SK-N-SH (cell line): Measurements from ENCODE around the gene SAMD14. TPM values are rescaled to one million over a fixed set of nuclear protein-coding genes. Genes with fewer than 3 reads are reported as not detected.
A peak's percentile ranks its signal among the peaks of the same experiment; 100 is the strongest.
"Not testable (repeated sequence)": the region's sequence is repeated elsewhere in the genome, so short reads cannot be mapped to it uniquely, and the experiment has no call there.

Source experiments
- CTCF ChIA-PET: fragments of 300-600, 350-600 bp; formaldehyde crosslinking; extraction: SDS; loops from one replicate; lab custom pipeline; 2021; lab: Yijun Ruan, JAX
- POLR2A ChIA-PET: fragments of 350-600 bp; sonication (Branson Sonifier 250); formaldehyde crosslinking; extraction: SDS; loops from one replicate; lab custom pipeline; 2020; ENCODE audit warnings: antibody characterized with exemption, inconsistent platforms; lab: Yijun Ruan, JAX
- DNase-seq: peaks from one replicate; pipeline ENCODE4 v3.0.0; 2012
- H2AFZ ChIP-seq: fragments of 200-600 bp; sonication (generic); 2 replicates; pipeline ENCODE4 v1.8.1; 2016; ENCODE audit warnings: antibody characterized with exemption, mild to moderate bottlenecking, low read depth
- H3F3A ChIP-seq: fragments of 200-600 bp; sonication (generic); replicated peaks from 2 replicates; pipeline ENCODE3; 2016; ENCODE audit warnings: antibody characterized with exemption, mild to moderate bottlenecking; ENCODE audit not compliant: insufficient read depth
- H3K27ac ChIP-seq, 2 experiments: fragments of 200-500 bp in 1 of 2; fragments of 200-600 bp in 1 of 2; sonication (Bioruptor generic) in 1 of 2; sonication (generic), shearing (Covaris generic) in 1 of 2; 2 replicates each; pipeline versions ENCODE4 v1.5.1 to v1.6.1; 2014 to 2016; ENCODE audit warnings: low read depth in 2 of 2, inconsistent platforms in 1 of 2, low read length in 1 of 2, mild to moderate bottlenecking in 1 of 2, mixed read lengths in 1 of 2
- H3K27me3 ChIP-seq: fragments of 200-600 bp; sonication (generic), shearing (Covaris generic); 2 replicates; pipeline ENCODE4 v1.6.1; 2016; ENCODE audit warnings: mixed run types; ENCODE audit not compliant: insufficient read depth
- H3K36me3 ChIP-seq, 2 experiments: fragments of 200-500 bp in 1 of 2; fragments of 200-600 bp in 1 of 2; sonication (Bioruptor generic) in 1 of 2; sonication (generic) in 1 of 2; replicated peaks in 1 of 2; 2 replicates each; pipeline versions ENCODE3 to v1.5.1; 2014 to 2016; ENCODE audit warnings: low read length in 1 of 2, mild to moderate bottlenecking in 1 of 2; ENCODE audit not compliant: insufficient read depth in 2 of 2, control insufficient read depth in 1 of 2
- H3K4me1 ChIP-seq, 2 experiments: fragments of 200-500 bp in 1 of 2; fragments of 200-600 bp in 1 of 2; sonication (Bioruptor generic) in 1 of 2; sonication (generic), shearing (Covaris generic) in 1 of 2; 2 replicates each; pipeline versions ENCODE4 v1.5.1 to v1.6.1; 2014 to 2016; ENCODE audit warnings: low read depth in 1 of 2, low read length in 1 of 2, mixed run types in 1 of 2; ENCODE audit not compliant: insufficient read depth in 2 of 2, control insufficient read depth in 1 of 2
- H3K4me2 ChIP-seq: fragments of 200-600 bp; sonication (generic), shearing (Covaris generic); 2 replicates; pipeline ENCODE4 v1.6.1; 2017; ENCODE audit warnings: mixed run types
- H3K4me3 ChIP-seq, 2 experiments: fragments of 200-500 bp in 1 of 2; fragments of 200-600 bp in 1 of 2; sonication (Bioruptor generic) in 1 of 2; sonication (generic), shearing (Covaris generic) in 1 of 2; 2 replicates each; pipeline versions ENCODE4 v1.5.1 to v1.8.1; 2014 to 2016; ENCODE audit warnings: low read depth in 2 of 2, inconsistent platforms in 1 of 2, low read length in 1 of 2, mild to moderate bottlenecking in 1 of 2, mixed read lengths in 1 of 2, moderate library complexity in 1 of 2
- H3K79me2 ChIP-seq: fragments of 200-600 bp; sonication (generic); 2 replicates; pipeline ENCODE4 v1.8.1; 2017; ENCODE audit warnings: mild to moderate bottlenecking; ENCODE audit not compliant: insufficient read depth
- H3K9ac ChIP-seq: fragments of 200-600 bp; sonication (generic); 2 replicates; pipeline ENCODE4 v1.6.1; 2017; ENCODE audit warnings: mixed run types
- H3K9me2 ChIP-seq: fragments of 200-600 bp; sonication (generic); 2 replicates; pipeline ENCODE4 v1.6.1; 2017; ENCODE audit warnings: mixed run types
- H3K9me3 ChIP-seq: fragments of 200-600 bp; sonication (generic); 2 replicates; pipeline ENCODE4 v1.6.1; 2017; ENCODE audit warnings: mixed run types, mild to moderate bottlenecking, moderate library complexity
- H4K20me1 ChIP-seq: fragments of 200-600 bp; sonication (generic); 2 replicates; pipeline ENCODE4 v1.6.1; 2017; ENCODE audit warnings: mild to moderate bottlenecking, mixed run types; ENCODE audit not compliant: insufficient read depth
- CHD2 ChIP-seq: fragments of 150-350 bp; IDR thresholded peaks from 2 replicates; pipeline ENCODE4 v1.6.1; 2018; ENCODE audit warnings: low read length; ENCODE audit not compliant: partially characterized antibody
- ELF1 ChIP-seq: IDR thresholded peaks from 2 replicates; pipeline ENCODE4 v1.4.0; 2012
- FOXJ3 ChIP-seq: sonication (generic); formaldehyde crosslinking; IDR thresholded peaks from 2 replicates; pipeline ENCODE4 v1.5.1; 2020; ENCODE audit warnings: mild to moderate bottlenecking, missing genetic modification reagents
- RAD21 ChIP-seq: IDR thresholded peaks from 2 replicates; pipeline ENCODE4 v1.6.1; 2012; ENCODE audit warnings: mild to moderate bottlenecking, low read length
- RCOR1 ChIP-seq: fragments of 150-350 bp; IDR thresholded peaks from 2 replicates; pipeline ENCODE4 v1.6.1; 2017; ENCODE audit warnings: antibody characterized with exemption, low read length
- RXRA ChIP-seq: IDR thresholded peaks from 2 replicates; pipeline ENCODE4 v1.4.0; 2012; ENCODE audit warnings: low read depth, mild to moderate bottlenecking, borderline replicate concordance
- TCF12 ChIP-seq: IDR thresholded peaks from 2 replicates; pipeline ENCODE4 v1.4.0; 2012
- WGBS: methylation state at CpG from one replicate; pipeline ENCODE4 v1.1.6; 2017; ENCODE audit warnings: low lambda C conversion rate; 5-methylcytosine and 5-hydroxymethylcytosine counted together
- polyA plus RNA-seq, 3 experiments: library from polyadenylated mRNA; depleted of rRNA; stranded (reverse); fragments of >200 nt; gene quantifications; 2 replicates each; pipeline ENCODE4 v1.2.3, GENCODE V29; 2012
- TF ChIP-seq, protein P1 (sequence below): IDR thresholded peaks from 2 replicates; pipeline ENCODE4; 2012
- TF ChIP-seq, protein P2 (sequence below): fragments of 150-350 bp; IDR thresholded peaks from 2 replicates; pipeline ENCODE4 v1.6.1; 2016; ENCODE audit warnings: mild to moderate bottlenecking, low read depth, low read length
- TF ChIP-seq, protein P3 (sequence below): fragments of 200-600 bp; sonication (generic); IDR thresholded peaks from 2 replicates; pipeline ENCODE4 v1.6.1; 2017; ENCODE audit warnings: antibody characterized with exemption, mild to moderate bottlenecking, moderate library complexity

Gene SAMD14
- polyA plus RNA-seq, 1 of the 3 experiments (the other 2 are of a cell fraction) = 3.4 TPM

DNA sequence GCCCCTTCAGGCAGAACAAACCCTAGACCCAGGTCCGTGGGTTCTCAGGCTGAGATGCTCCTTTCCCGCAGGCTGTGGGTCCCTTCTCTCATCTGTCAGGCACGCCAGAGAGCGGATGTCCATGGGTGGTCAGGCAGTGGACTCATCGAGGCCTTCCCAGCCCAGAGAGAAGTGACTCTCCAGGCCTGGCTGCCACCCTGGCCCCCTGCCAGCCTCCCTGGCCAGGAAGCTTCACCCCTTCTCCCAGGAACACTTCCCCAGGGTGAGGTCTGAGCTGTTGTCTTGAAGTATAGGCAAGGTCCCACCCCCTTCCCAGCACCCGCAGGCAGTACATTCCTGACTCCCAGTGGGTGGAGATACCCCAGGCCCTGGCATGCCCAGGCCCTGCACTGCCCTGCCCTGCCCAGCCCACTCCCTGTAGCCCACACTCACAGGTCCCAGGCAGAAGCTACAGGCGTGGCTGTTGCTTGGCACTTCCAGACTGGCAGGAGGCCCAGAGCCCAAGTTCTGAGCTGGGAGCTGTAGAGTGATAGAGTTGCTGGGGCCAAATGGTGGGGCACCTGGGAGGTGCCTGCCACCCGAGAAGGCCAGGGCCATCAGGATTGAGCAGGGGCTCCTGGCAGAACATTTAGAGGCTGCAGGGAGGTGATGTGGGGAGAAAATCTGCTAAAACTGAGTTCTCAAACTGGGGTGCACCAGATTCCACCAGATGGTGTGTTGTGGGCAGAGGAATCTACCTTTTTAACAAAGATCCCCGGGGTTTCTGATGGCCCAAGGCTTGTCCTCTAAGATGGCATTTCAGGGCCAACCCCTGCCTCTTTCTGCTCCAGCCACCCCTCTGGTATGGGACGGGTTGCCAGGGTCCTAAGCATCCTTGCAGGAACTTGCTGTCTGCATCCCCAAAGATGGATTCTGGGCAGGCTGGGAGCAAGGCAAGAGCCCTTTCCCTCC is 67.4 kb downstream of the SAMD14 start (continued):
- TF ChIP-seq, protein P1, sequence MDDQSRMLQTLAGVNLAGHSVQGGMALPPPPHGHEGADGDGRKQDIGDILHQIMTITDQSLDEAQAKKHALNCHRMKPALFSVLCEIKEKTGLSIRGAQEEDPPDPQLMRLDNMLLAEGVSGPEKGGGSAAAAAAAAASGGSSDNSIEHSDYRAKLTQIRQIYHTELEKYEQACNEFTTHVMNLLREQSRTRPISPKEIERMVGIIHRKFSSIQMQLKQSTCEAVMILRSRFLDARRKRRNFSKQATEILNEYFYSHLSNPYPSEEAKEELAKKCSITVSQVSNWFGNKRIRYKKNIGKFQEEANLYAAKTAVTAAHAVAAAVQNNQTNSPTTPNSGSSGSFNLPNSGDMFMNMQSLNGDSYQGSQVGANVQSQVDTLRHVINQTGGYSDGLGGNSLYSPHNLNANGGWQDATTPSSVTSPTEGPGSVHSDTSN = peak; percentile 57; the same call in 1 of the 2 replicates
- TF ChIP-seq, protein P2, sequence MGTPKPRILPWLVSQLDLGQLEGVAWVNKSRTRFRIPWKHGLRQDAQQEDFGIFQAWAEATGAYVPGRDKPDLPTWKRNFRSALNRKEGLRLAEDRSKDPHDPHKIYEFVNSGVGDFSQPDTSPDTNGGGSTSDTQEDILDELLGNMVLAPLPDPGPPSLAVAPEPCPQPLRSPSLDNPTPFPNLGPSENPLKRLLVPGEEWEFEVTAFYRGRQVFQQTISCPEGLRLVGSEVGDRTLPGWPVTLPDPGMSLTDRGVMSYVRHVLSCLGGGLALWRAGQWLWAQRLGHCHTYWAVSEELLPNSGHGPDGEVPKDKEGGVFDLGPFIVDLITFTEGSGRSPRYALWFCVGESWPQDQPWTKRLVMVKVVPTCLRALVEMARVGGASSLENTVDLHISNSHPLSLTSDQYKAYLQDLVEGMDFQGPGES = no peak
- TF ChIP-seq FOXJ3 (CRISPR knock-in tag) = no peak
- peak; percentile 75 for TF ChIP-seq ELF1
- no peak for TF ChIP-seq CHD2
- no peak for TF ChIP-seq RCOR1
- TF ChIP-seq, protein P3, sequence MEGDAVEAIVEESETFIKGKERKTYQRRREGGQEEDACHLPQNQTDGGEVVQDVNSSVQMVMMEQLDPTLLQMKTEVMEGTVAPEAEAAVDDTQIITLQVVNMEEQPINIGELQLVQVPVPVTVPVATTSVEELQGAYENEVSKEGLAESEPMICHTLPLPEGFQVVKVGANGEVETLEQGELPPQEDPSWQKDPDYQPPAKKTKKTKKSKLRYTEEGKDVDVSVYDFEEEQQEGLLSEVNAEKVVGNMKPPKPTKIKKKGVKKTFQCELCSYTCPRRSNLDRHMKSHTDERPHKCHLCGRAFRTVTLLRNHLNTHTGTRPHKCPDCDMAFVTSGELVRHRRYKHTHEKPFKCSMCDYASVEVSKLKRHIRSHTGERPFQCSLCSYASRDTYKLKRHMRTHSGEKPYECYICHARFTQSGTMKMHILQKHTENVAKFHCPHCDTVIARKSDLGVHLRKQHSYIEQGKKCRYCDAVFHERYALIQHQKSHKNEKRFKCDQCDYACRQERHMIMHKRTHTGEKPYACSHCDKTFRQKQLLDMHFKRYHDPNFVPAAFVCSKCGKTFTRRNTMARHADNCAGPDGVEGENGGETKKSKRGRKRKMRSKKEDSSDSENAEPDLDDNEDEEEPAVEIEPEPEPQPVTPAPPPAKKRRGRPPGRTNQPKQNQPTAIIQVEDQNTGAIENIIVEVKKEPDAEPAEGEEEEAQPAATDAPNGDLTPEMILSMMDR = no peak
- no peak for TF ChIP-seq RAD21
- peak; percentile 87 for TF ChIP-seq TCF12
- peak; percentile 71; the same call in 1 of the 2 replicates for TF ChIP-seq RXRA
- TF ChIP-seq, all 33 proteins: peak for 17

DNA sequence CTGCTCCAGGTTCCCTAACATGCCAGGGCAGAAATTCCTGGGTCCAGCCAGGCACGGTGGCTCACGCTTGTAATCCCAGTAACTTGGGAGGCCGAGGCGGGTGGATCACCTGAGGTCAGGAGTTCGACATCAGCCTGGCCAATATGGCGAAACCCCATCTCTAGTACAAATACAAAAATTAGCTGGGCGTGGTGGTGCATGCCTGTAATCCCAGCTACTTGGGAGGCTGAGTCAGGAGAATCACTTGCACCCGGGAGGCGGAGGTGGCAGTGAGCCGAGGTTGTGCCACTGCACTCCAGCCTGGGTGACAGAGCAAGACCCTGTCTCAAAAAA is 68.3 kb downstream of the SAMD14 start:
- WGBS = 77% methylated on average over 10 of the region's 10 CpGs
- DNase-seq, POLR2A ChIA-PET, H3K27me3 ChIP-seq, H3K9me3 ChIP-seq, H3K9me2 ChIP-seq, H4K20me1 ChIP-seq, H2AFZ ChIP-seq: not testable (repeated sequence)
- H3K27ac ChIP-seq = peak overlapping the region; percentile 77 to 100
- peaks cover 94% of the 10 kb centered on the region for H3F3A ChIP-seq
- peak overlapping the region in 1 of 2 experiments; percentile 91; a peak in 3 of 4 replicates for H3K4me3 ChIP-seq
- H3K9ac ChIP-seq = peak overlapping the region; percentile 98
- H3K79me2 ChIP-seq = peaks cover 95% of the 10 kb centered on the region
- peaks cover 0 to 48% of the 10 kb centered on the region in 2 experiments for H3K36me3 ChIP-seq
- H3K4me1 ChIP-seq = peaks cover 64 to 70% of the 10 kb centered on the region in 2 experiments
- CTCF ChIA-PET = interaction anchor here (0.9 to 9.0 kb wide), 10 partner anchors 8 to 505 kb away, joined by 3 to 61 read pairs (median 4); partner anchors contain the start of genes COL1A1 and DLX3
- H3K4me2 ChIP-seq = peak overlapping the region; percentile 96
